HepG2 (cell line): ENCODE results near the gene LRRC8C. TPM values are rescaled to one million over a fixed set of nuclear protein-coding genes. Genes with fewer than 3 reads are reported as not detected.

Experiments
- ATAC-seq: fragments of 200-7000 bp; cut with Tn5 transposase; 3 replicates; pipeline ENCODE4 v1.9.1; 2020; ENCODE audit warnings: mild to moderate bottlenecking, moderate library complexity
- BruUV-seq: library from RNA; stranded (reverse); fragments of 400-500 nt; replicated peaks from 2 replicates; lab custom pipeline; 2021; lab: Mats Ljungman, UMichigan
- CTCF ChIA-PET: fragments of 300-600 bp; formaldehyde crosslinking; extraction: SDS; loops from one replicate; lab custom pipeline; 2021; ENCODE audit warnings: low total read pairs, inconsistent platforms, low intra/inter-chr PET ratio; lab: Yijun Ruan, JAX
- POLR2A ChIA-PET: fragments of 350-600 bp; sonication (Branson Sonifier 250); formaldehyde crosslinking; loops from one replicate; lab custom pipeline; 2020; ENCODE audit warnings: antibody characterized with exemption, inconsistent platforms; lab: Yijun Ruan, JAX
- DNase-seq: peaks from one replicate; pipeline ENCODE4 v3.0.0-alpha.2; 2015; ENCODE audit warnings: low spot score
- FAIRE-seq: peaks from 3 replicates; lab custom pipeline; 2011; peaks lifted over from hg19 to GRCh38; lab: Jason Lieb, UNC
- H2AFZ ChIP-seq: one replicate; pipeline ENCODE4 v1.6.1; 2011; ENCODE audit warnings: low read length, inconsistent platforms
- H3K27ac ChIP-seq: fragments of 300-600 bp; 3 replicates; pipeline ENCODE4 v1.8.0; 2011; ENCODE audit warnings: mixed run types, mild to moderate bottlenecking, mixed read lengths, low read length, inconsistent platforms; ENCODE audit not compliant: insufficient read depth; ENCODE audit errors: extremely low read length
- H3K27me3 ChIP-seq, 2 experiments: fragments of 200-600 bp in 1 of 2; 2 replicates in 1 of 2; 3 replicates in 1 of 2; pipeline versions ENCODE4 v1.6.0 to v1.8.0; 2011; ENCODE audit warnings: low read length in 2 of 2, mild to moderate bottlenecking in 2 of 2, moderate library complexity in 2 of 2, inconsistent platforms in 1 of 2; ENCODE audit not compliant: insufficient read depth in 2 of 2, control insufficient read depth in 1 of 2
- H3K36me3 ChIP-seq, 2 experiments: fragments of 200-600 bp in 1 of 2; replicated peaks in 1 of 2; 2 replicates in 1 of 2; 3 replicates in 1 of 2; pipeline versions ENCODE4 v1.5.1 to v1.8.0; 2011; ENCODE audit warnings: low read length in 2 of 2, inconsistent platforms in 1 of 2; ENCODE audit not compliant: insufficient read depth in 2 of 2, control insufficient read depth in 1 of 2
- H3K4me1 ChIP-seq: 2 replicates; pipeline ENCODE4 v1.5.1; 2012; ENCODE audit warnings: low read length, inconsistent platforms; ENCODE audit not compliant: insufficient read depth
- H3K4me2 ChIP-seq: 2 replicates; pipeline ENCODE4 v1.6.0; 2011; ENCODE audit warnings: low read depth, low read length, inconsistent platforms
- H3K4me3 ChIP-seq, 3 experiments: fragments of 200-600 bp in 1 of 3; sonication (generic), shearing (Covaris generic) in 1 of 3; replicated peaks in 1 of 3; 2 replicates each; pipeline ENCODE4 v1.5.1; 2011 to 2016; ENCODE audit warnings: low read length in 3 of 3, inconsistent platforms in 2 of 3, low read depth in 2 of 3, mild to moderate bottlenecking in 2 of 3, control low read depth in 1 of 3, mixed read lengths in 1 of 3; ENCODE audit not compliant: insufficient read depth in 1 of 3
- H3K79me2 ChIP-seq: one replicate; pipeline ENCODE4 v1.6.1; 2011; ENCODE audit warnings: low read length, inconsistent platforms; ENCODE audit not compliant: insufficient read depth
- H3K9ac ChIP-seq: 2 replicates; pipeline ENCODE4 v1.6.0; 2011; ENCODE audit warnings: mild to moderate bottlenecking, low read depth, low read length, inconsistent platforms; ENCODE audit not compliant: insufficient read depth
- H3K9me3 ChIP-seq: 2 replicates; pipeline ENCODE4 v1.5.1; 2012; ENCODE audit warnings: mild to moderate bottlenecking, low read length
- H4K20me1 ChIP-seq: 2 replicates; pipeline ENCODE4 v1.6.0; 2011; ENCODE audit warnings: inconsistent platforms, mild to moderate bottlenecking, low read length, moderate library complexity; ENCODE audit not compliant: insufficient read depth
- RORA ChIP-seq: sonication (generic); formaldehyde crosslinking; IDR thresholded peaks from 2 replicates; pipeline ENCODE4 v1.5.0; 2020; ENCODE audit warnings: mild to moderate bottlenecking, missing genetic modification reagents, moderate library complexity
- ZNF17 ChIP-seq: sonication (generic); formaldehyde crosslinking; IDR thresholded peaks from 2 replicates; pipeline ENCODE4 v1.5.0; 2020; ENCODE audit warnings: mild to moderate bottlenecking, missing genetic modification reagents
- WGBS: methylation state at CpG from one replicate; pipeline ENCODE4 v1.1.6; 2017; ENCODE audit warnings: low lambda C conversion rate; 5-methylcytosine and 5-hydroxymethylcytosine counted together
- in situ Hi-C: cut with HindIII; loops from 2 replicates; pipeline ENCODE4 v1.10.0; 2017; ENCODE audit warnings: low pct_unique_long_range_greater_than_20kb; ENCODE audit not compliant: extremely low pct_ligation_motif_present
- intact Hi-C: fragments of 100-400 bp; cut with micrococcal nuclease; formaldehyde crosslinking; loops from one replicate; pipeline ENCODE4 v1.10.0; 2022; ENCODE audit not compliant: unreplicated experiment
- polyA plus RNA-seq, 8 experiments: library from polyadenylated mRNA; depleted of rRNA in 3 of 8; stranded (reverse) in 7 of 8; unstranded in 1 of 8; fragments of >200 nt; fragmentation: Illumina TruSeq in 4 of 8; extraction: Trizol in 4 of 8; gene quantifications; 2 replicates each; pipeline versions ENCODE4 v1.2.1 to v1.2.3, GENCODE V29; 2011 to 2016; ENCODE audit warnings: low read depth in 4 of 8, missing spikeins in 1 of 8, mixed read lengths in 1 of 8; ENCODE audit not compliant: insufficient read depth in 1 of 8
- total RNA-seq, 5 experiments: library from RNA; depleted of rRNA; stranded (reverse); fragments of >200 nt; fragmentation: Illumina TruSeq; extraction: Trizol; gene quantifications; 2 replicates each; pipeline ENCODE4 v1.2.3, GENCODE V29; 2016; ENCODE audit warnings: low read depth in 1 of 5
- TF ChIP-seq, protein P1 (sequence below): sonication (generic); formaldehyde crosslinking; IDR thresholded peaks from 2 replicates; pipeline ENCODE4 v1.4.0; 2020; ENCODE audit warnings: missing genetic modification reagents, borderline replicate concordance
- TF ChIP-seq, protein P2 (sequence below): sonication (generic); formaldehyde crosslinking; IDR thresholded peaks from 2 replicates; pipeline ENCODE4 v1.8.0; 2022; ENCODE audit warnings: missing genetic modification reagents, low read depth, mild to moderate bottlenecking, borderline replicate concordance
- TF ChIP-seq, protein P3 (sequence below): fragments of 450-650 bp; IDR thresholded peaks from 2 replicates; pipeline ENCODE4 v1.6.1; 2016

LRRC8C gene
- total and polyA plus RNA-seq, 2 of the 13 experiments (the other 11 are each of a cell fraction or from before 2014, with no cell fraction given), result 0.22 to 0.32 TPM

DNA sequence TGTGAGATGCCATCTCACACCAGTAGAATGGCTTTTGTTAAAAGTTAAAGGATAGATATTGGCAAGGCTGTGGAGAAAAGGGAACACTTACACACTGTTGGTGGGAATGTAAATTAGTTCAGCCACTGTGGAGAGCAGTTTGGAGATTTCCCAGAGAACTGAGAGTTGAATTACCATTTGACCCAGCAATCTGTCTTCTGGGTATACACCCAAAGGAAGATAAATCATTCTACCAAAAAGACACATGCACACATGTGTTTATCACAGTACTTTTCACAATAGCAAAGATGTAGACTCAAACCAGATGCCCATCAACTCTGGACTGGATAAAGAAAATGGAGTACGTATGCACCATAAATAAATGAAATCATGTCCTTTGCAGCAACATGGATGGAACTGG is 99.3 kb downstream of the LRRC8C start (continued):
- TF ChIP-seq, protein P1, sequence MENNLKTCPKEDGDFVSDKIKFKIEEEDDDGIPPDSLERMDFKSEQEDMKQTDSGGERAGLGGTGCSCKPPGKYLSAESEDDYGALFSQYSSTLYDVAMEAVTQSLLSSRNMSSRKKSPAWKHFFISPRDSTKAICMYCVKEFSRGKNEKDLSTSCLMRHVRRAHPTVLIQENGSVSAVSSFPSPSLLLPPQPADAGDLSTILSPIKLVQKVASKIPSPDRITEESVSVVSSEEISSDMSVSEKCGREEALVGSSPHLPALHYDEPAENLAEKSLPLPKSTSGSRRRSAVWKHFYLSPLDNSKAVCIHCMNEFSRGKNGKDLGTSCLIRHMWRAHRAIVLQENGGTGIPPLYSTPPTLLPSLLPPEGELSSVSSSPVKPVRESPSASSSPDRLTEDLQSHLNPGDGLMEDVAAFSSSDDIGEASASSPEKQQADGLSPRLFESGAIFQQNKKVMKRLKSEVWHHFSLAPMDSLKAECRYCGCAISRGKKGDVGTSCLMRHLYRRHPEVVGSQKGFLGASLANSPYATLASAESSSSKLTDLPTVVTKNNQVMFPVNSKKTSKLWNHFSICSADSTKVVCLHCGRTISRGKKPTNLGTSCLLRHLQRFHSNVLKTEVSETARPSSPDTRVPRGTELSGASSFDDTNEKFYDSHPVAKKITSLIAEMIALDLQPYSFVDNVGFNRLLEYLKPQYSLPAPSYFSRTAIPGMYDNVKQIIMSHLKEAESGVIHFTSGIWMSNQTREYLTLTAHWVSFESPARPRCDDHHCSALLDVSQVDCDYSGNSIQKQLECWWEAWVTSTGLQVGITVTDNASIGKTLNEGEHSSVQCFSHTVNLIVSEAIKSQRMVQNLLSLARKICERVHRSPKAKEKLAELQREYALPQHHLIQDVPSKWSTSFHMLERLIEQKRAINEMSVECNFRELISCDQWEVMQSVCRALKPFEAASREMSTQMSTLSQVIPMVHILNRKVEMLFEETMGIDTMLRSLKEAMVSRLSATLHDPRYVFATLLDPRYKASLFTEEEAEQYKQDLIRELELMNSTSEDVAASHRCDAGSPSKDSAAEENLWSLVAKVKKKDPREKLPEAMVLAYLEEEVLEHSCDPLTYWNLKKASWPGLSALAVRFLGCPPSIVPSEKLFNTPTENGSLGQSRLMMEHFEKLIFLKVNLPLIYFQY, result no peak
- TF ChIP-seq, protein P2, sequence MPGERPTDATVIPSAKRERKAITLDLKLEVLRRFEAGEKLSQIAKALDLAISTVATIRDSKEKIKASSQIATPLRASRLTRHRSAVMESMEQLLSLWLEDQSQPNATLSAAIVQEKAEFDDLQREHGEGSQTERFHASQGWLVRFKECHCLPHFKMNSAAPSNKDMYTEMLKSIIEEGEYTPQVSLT (CRISPR knock-in tag), result no peak
- TF ChIP-seq RORA (CRISPR knock-in tag), result no peak
- TF ChIP-seq, all 625 proteins: peak for 0

DNA sequence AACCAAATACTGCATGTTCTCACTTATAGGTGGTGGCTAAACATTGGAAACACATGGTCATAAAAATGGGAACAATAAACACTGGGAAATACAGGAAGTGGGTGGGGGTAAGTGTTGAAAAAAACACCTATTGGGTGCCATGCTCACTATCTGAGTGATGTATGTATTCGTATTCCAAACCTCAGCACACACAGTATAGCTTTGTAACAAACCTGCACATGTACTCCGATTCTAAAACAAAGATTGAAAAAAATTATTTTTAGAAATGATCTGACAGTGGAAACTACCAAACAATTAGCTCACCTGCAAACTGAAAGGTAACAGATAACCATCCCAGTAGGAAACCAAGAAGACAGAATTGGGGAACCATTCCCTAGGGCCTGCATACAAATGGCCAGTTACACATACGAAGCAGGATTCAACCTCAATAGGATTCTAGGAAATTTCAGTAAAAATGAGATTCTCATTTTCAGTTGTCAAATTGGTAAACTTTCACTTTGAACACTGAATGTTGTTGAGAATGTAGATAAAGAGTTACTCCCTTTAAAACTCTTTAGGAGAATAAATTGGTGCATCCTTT is 99.8 kb downstream of the LRRC8C start:
- Histone ChIP-seq H3K27ac (no peak overlapping the region), H4K20me1 (no peaks in the 10 kb centered on the region), H3K36me3 (no peaks in the 10 kb centered on the region), H3K79me2 (no peaks in the 10 kb centered on the region), H3K9me3 (no peaks in the 10 kb centered on the region), H3K9ac (no peak overlapping the region), H3K27me3 (no peaks in the 10 kb centered on the region), H2AFZ (no peak overlapping the region), H3K4me1 (no peaks in the 10 kb centered on the region), H3K4me2 (no peak overlapping the region), H3K4me3 (no peak overlapping the region)
- no peak for FAIRE-seq
- TF ChIP-seq, protein P3, sequence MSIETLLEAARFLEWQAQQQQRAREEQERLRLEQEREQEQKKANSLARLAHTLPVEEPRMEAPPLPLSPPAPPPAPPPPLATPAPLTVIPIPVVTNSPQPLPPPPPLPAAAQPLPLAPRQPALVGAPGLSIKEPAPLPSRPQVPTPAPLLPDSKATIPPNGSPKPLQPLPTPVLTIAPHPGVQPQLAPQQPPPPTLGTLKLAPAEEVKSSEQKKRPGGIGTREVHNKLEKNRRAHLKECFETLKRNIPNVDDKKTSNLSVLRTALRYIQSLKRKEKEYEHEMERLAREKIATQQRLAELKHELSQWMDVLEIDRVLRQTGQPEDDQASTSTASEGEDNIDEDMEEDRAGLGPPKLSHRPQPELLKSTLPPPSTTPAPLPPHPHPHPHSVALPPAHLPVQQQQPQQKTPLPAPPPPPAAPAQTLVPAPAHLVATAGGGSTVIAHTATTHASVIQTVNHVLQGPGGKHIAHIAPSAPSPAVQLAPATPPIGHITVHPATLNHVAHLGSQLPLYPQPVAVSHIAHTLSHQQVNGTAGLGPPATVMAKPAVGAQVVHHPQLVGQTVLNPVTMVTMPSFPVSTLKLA, result 0 out of 2 replicates have a peak, but pooled peaks have one; percentile 4
- no peak for TF ChIP-seq ZNF17 (CRISPR knock-in tag)
- ChIA-PET CTCF (no interaction called here), POLR2A (no interaction called here)
- DNase-seq, result no peak
- intact Hi-C loops (no loop called here), in situ Hi-C loops (no loop called here)
- ATAC-seq, result no peak
- no TSS peak for BruUV-seq
- 19% methylated on average over 3 of the region's 3 CpGs for WGBS
